Keratinocyte (primary cell): ENCODE results near the gene TMCC2. TPM values are rescaled to one million over a fixed set of nuclear protein-coding genes. Genes with fewer than 3 reads are reported as not detected.

Experiments used
- DNase-seq: peaks from one replicate; pipeline ENCODE4 v3.0.0-alpha.2; 2011; ENCODE audit warnings: low read depth, missing footprints, low spot score
- FAIRE-seq: peaks from 2 replicates; lab custom pipeline; 2011; peaks lifted over from hg19 to GRCh38; lab: Jason Lieb, UNC
- H2AFZ ChIP-seq: 2 replicates; pipeline ENCODE4 v1.6.0; 2012; ENCODE audit warnings: low read length, control low read depth, inconsistent platforms; ENCODE audit not compliant: control insufficient read depth
- H3K27ac ChIP-seq: 2 replicates; pipeline ENCODE4 v1.5.1; 2011; ENCODE audit warnings: low read length; ENCODE audit not compliant: control insufficient read depth, insufficient read depth
- H3K27me3 ChIP-seq: 3 replicates; pipeline ENCODE4 v1.6.0; 2011; ENCODE audit warnings: low read length; ENCODE audit not compliant: control insufficient read depth, insufficient read depth; ENCODE audit errors: extremely low read depth
- H3K36me3 ChIP-seq, 2 experiments: 2 replicates in 1 of 2; 3 replicates in 1 of 2; pipeline ENCODE4 v1.5.1; 2011; ENCODE audit warnings: low read length in 2 of 2, mild to moderate bottlenecking in 1 of 2; ENCODE audit not compliant: control insufficient read depth in 2 of 2, insufficient read depth in 2 of 2; ENCODE audit errors: extremely low read depth in 1 of 2
- H3K4me1 ChIP-seq: 3 replicates; pipeline ENCODE4 v1.5.1; 2011; ENCODE audit warnings: low read length; ENCODE audit not compliant: control insufficient read depth, insufficient read depth; ENCODE audit errors: extremely low read depth
- H3K4me2 ChIP-seq: 3 replicates; pipeline ENCODE4 v1.6.0; 2011; ENCODE audit warnings: low read depth, low read length; ENCODE audit not compliant: control insufficient read depth, insufficient read depth; ENCODE audit errors: extremely low read depth
- H3K4me3 ChIP-seq, 3 experiments: fragments of 200-600 bp in 1 of 3; sonication (generic) in 1 of 3; 2 replicates in 2 of 3; 3 replicates in 1 of 3; pipeline ENCODE4 v1.5.1; 2011 to 2016; ENCODE audit warnings: low read length in 3 of 3, mild to moderate bottlenecking in 3 of 3, control low read depth in 2 of 3, inconsistent platforms in 1 of 3, low read depth in 1 of 3, mixed read lengths in 1 of 3, mixed run types in 1 of 3, moderate library complexity in 1 of 3; ENCODE audit not compliant: control insufficient read depth in 2 of 3, insufficient read depth in 2 of 3; ENCODE audit errors: extremely low read depth in 1 of 3
- H3K79me2 ChIP-seq: 2 replicates; pipeline ENCODE4 v1.6.0; 2012; ENCODE audit warnings: low read length; ENCODE audit not compliant: control insufficient read depth, insufficient read depth
- H3K9ac ChIP-seq: 3 replicates; pipeline ENCODE4 v1.6.0; 2011; ENCODE audit warnings: low read length; ENCODE audit not compliant: control insufficient read depth, insufficient read depth; ENCODE audit errors: extremely low read depth
- H3K9me1 ChIP-seq: 3 replicates; pipeline ENCODE4 v1.6.0; 2011; ENCODE audit warnings: low read length; ENCODE audit not compliant: control insufficient read depth, insufficient read depth; ENCODE audit errors: extremely low read depth
- H3K9me3 ChIP-seq: 2 replicates; pipeline ENCODE4 v1.5.1; 2012; ENCODE audit warnings: low read depth, low read length; ENCODE audit not compliant: control insufficient read depth
- H4K20me1 ChIP-seq: 3 replicates; pipeline ENCODE4 v1.6.0; 2011; ENCODE audit warnings: low read length; ENCODE audit not compliant: control insufficient read depth, insufficient read depth; ENCODE audit errors: extremely low read depth
- CTCF ChIP-seq, 3 experiments: IDR thresholded peaks in 1 of 3; conservative IDR thresholded peaks in 1 of 3; optimal IDR thresholded peaks in 1 of 3; 2 replicates in 2 of 3; 3 replicates in 1 of 3; pipeline versions ENCODE3 to v1.5.1; 2011; ENCODE audit warnings: low read length in 3 of 3, mild to moderate bottlenecking in 3 of 3, moderate library complexity in 2 of 3, control low read depth in 1 of 3, inconsistent platforms in 1 of 3; ENCODE audit not compliant: insufficient read depth in 2 of 3; ENCODE audit errors: extremely low read depth in 1 of 3
- EZH2 ChIP-seq: IDR thresholded peaks from one replicate; pipeline ENCODE4 v1.6.1; 2012; ENCODE audit warnings: inconsistent platforms, mild to moderate bottlenecking, low read length, moderate library complexity
- dilution Hi-C: fragments of 300-500 bp; cut with MboI; formaldehyde crosslinking; loops from one replicate; pipeline ENCODE4 v1.7.0; 2020; ENCODE audit warnings: low sequenced_read_pairs; ENCODE audit not compliant: extremely low pct_ligation_motif_present
- polyA plus RNA-seq, 5 experiments: library from polyadenylated mRNA; depleted of rRNA in 3 of 5; stranded (reverse) in 3 of 5; stranded (forward) in 1 of 5; unstranded in 1 of 5; fragments of >200 nt; gene quantifications; 1 replicate in 1 of 5; 2 replicates in 3 of 5; 3 replicates in 1 of 5; pipeline versions ENCODE4 v1.2.1 to v1.2.3, GENCODE V29; 2011 to 2012; ENCODE audit warnings: missing spikeins in 2 of 5, low read depth in 1 of 5, low replicate concordance in 1 of 5

Gene TMCC2
- polyA plus RNA-seq, 1 donor (not counting 4 experiments of a cell fraction or from before 2014, with no cell fraction given), result 0.60 TPM

GRCh38 chr1:205312866-205313562 is 85.3 kb downstream of the TMCC2 start:
- FAIRE-seq, result no peak
- Histone ChIP-seq H3K79me2 (peaks cover 84% of the 10 kb centered on the region), H3K4me3 (no peak overlapping the region), H3K4me1 (peaks cover 23% of the 10 kb centered on the region), H3K4me2 (no peak overlapping the region), H3K9ac (no peak overlapping the region), H3K9me1 (no peaks in the 10 kb centered on the region), H3K27ac (no peak overlapping the region), H3K27me3 (no peaks in the 10 kb centered on the region), H4K20me1 (no peaks in the 10 kb centered on the region), H3K9me3 (no peaks in the 10 kb centered on the region), H3K36me3 (peaks cover 27 to 38% of the 10 kb centered on the region in 2 experiments), H2AFZ (no peak overlapping the region)
- DNase-seq, result no peak
- dilution Hi-C loops, result no loop called here
- TF ChIP-seq CTCF (optimal IDR thresholded peaks at IDR 0.05 in 1 of 3, IDR thresholded peaks at IDR 0.05 in 1 of 3, conservative IDR thresholded peaks at IDR 0.05 in 1 of 3; ENCODE audit: extremely low read depth in 1 of 3, insufficient read depth in 2 of 3, low read length in 3 of 3) (no peak), EZH2 (no peak)

GRCh38 chr1:205313563-205314308 is 86.0 kb downstream of the TMCC2 start:
- H3K4me3 ChIP-seq, result no peak overlapping the region
- no peak overlapping the region for H3K27ac ChIP-seq
- H3K36me3 ChIP-seq, result peaks cover 20 to 32% of the 10 kb centered on the region in 2 experiments
- H3K9ac ChIP-seq, result no peak overlapping the region
- TF ChIP-seq CTCF (optimal IDR thresholded peaks at IDR 0.05 in 1 of 3, IDR thresholded peaks at IDR 0.05 in 1 of 3, conservative IDR thresholded peaks at IDR 0.05 in 1 of 3; ENCODE audit: extremely low read depth in 1 of 3, insufficient read depth in 2 of 3, low read length in 3 of 3) (no peak), EZH2 (no peak)
- no peaks in the 10 kb centered on the region for H3K9me3 ChIP-seq
- no peak overlapping the region for H3K4me2 ChIP-seq
- DNase-seq (no peak), FAIRE-seq (no peak)
- H3K9me1 ChIP-seq, result no peaks in the 10 kb centered on the region
- no peaks in the 10 kb centered on the region for H4K20me1 ChIP-seq
- peaks cover 85% of the 10 kb centered on the region for H3K79me2 ChIP-seq
- H2AFZ ChIP-seq, result no peak overlapping the region
- H3K27me3 ChIP-seq, result no peaks in the 10 kb centered on the region
- H3K4me1 ChIP-seq, result peaks cover 30% of the 10 kb centered on the region
- dilution Hi-C loops, result no loop called here
